GM12865 (cell line): Measurements from ENCODE around the gene WDR27.

ENCODE experiments used
- DNase-seq: peaks from one replicate; pipeline ENCODE4 v3.0.0; 2010; ENCODE audit warnings: low read depth
- H3K4me3 ChIP-seq: 2 replicates; pipeline ENCODE4 v1.5.1; 2011; ENCODE audit warnings: mild to moderate bottlenecking, low read depth, low read length, control low read depth
- CTCF ChIP-seq: IDR thresholded peaks from 2 replicates; pipeline ENCODE4 v1.5.1; 2011; ENCODE audit warnings: low read length, control low read depth, low read depth, inconsistent platforms; ENCODE audit not compliant: insufficient read depth; ENCODE audit errors: missing control alignments

Gene WDR27

GRCh38 chr6:169510871-169511270 is 191.0 kb downstream of the WDR27 start:
- TF ChIP-seq CTCF = no peak
- H3K4me3 ChIP-seq = no peak overlapping the region
- no peak for DNase-seq

DNA sequence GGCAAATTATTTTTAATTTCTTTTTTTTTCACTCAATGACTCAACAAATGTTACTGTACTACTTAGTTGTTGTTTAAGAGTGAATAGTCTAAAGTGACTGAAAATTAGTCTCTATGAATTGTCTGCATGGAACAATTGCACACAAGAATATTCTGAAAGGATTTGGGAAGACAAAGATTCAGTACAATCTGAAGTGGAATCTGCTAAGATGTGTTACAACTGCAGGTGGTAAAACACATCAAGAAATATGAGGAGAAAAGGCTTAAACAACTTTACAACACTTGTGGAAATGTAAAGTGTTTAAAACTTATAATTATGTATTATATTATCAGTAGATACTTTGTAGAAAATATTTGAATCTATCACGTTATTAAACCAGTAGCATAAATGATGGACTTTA is 193.4 kb downstream of the WDR27 start:
- DNase-seq = no peak
- H3K4me3 ChIP-seq = no peak overlapping the region
- TF ChIP-seq CTCF = no peak

DNA sequence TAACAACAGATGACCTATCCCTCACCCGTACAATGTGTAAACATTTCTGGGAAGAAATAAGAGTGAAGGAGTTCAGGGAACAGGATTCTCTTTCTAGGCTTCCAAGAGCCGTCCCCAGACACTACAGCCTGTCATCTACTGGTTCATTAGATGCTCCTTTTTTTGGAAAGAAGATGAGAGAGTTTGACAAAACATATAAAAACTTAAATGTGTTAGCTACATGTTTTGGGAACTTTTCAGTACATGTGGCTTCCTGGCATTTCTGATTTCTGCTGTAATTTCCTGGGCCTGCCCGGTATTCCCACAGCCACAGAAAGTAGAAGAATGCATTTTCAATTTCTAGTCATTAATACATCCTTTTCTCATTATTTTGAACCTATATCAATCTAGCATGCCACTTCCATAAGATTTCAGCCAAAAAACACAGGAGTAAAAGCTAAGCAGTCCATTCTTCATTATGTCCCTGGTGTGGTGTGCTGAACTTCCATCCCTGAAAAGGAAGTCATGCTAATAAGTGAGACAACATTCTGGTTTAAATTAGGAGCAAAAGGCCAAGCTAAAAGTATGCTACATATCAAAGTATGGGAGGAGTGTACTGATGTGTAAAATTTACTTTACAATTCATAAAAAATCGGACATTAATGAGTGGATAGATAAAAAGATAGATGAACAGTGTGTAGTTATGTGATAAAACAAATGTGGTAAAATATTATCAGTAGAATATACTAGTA is 198.2 kb downstream of the WDR27 start:
- no peak for TF ChIP-seq CTCF
- no peak for DNase-seq
- H3K4me3 ChIP-seq = no peak overlapping the region

GRCh38 chr6:169502445-169502844 is 199.4 kb downstream of the WDR27 start:
- no peak for DNase-seq
- H3K4me3 ChIP-seq = no peak overlapping the region
- no peak for TF ChIP-seq CTCF

DNA sequence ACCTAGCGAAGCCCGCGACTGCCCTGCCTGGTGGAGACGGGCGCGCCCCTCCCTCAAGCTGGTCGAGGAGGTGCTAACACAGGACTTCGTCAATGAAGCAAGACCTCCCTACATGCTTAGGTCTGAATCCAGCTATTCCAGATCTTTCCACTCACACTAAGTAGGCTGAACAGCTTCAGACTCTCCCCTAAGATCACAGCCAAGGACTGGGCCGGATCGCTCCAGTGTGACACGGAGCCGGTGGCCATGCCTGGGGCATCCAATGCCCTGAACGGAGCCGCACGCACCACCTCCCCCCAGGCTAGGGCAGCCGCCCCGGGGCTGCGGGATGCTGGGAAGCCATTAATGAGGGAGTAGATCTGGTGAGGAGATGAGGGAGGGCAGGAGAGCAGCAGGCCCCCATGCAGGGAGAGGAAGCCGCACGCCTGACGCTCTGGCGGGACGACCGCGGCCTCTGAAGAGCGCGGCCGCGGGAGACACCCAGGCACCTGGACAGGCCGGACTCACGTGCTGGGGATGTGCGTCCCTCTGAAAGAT is 200.0 kb downstream of the WDR27 start:
- no peak for DNase-seq
- TF ChIP-seq CTCF = no peak
- H3K4me3 ChIP-seq = no peak overlapping the region

- TF ChIP-seq CTCF = no peak
- H3K4me3 ChIP-seq = no peak overlapping the region
- no peak for DNase-seq
Measured at GRCh38 chr6:169501128-169501527, 200.7 kb downstream of the WDR27 start.

DNA sequence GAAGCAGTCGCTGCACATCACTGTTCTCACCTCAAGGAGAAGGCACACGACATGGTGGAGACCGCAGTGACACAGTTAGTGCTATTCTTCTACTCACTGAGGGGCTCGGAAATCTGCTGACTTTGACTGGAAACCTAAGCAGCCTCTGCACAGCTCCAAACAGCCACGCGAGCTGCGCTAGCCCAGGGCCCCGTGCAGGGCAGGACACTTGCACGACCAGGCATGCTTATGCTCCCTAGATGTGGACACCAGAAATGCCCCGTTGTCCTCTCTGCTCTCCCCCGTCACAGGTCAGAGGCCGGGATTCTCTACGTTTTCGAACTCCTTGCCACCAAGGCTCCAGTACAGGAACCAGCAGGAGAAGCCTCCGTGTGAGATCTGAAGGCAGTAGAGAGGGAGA is 201.1 kb downstream of the WDR27 start:
- DNase-seq = no peak
- no peak overlapping the region for H3K4me3 ChIP-seq
- TF ChIP-seq CTCF = no peak
